PC-9 (cell line): ENCODE measurements around the gene FAM89B. TPM values are rescaled to one million over a fixed set of nuclear protein-coding genes. Genes with fewer than 3 reads are reported as not detected.
A peak's percentile ranks its signal among the peaks of the same experiment; 100 is the strongest.

Source experiments
- BruUV-seq: library from RNA; stranded (reverse); fragments of 400-500 nt; replicated peaks from 2 replicates; lab custom pipeline; 2021; lab: Mats Ljungman, UMichigan
- CTCF ChIA-PET: fragments of 300-600 bp; sonication (Branson Sonifier 250); formaldehyde crosslinking; loops from one replicate; lab custom pipeline; 2022; ENCODE audit warnings: antibody characterized with exemption; lab: Charles Lee
- POLR2A ChIA-PET: fragments of 300-600 bp; sonication (Branson Sonifier 250); formaldehyde crosslinking; loops from one replicate; lab custom pipeline; 2022; ENCODE audit warnings: antibody characterized with exemption; ENCODE audit not compliant: unreplicated experiment; lab: Charles Lee
- DNase-seq, 2 experiments: peaks; one replicate each; pipeline versions ENCODE4 v3.0.0 to v3.0.0-alpha.2; 2015 to 2022; ENCODE audit warnings: mixed read lengths in 1 of 2
- H2AFZ ChIP-seq: fragments of 200-600 bp; sonication (generic); 2 replicates; pipeline ENCODE4 v1.8.1; 2017; ENCODE audit warnings: antibody characterized with exemption
- H3F3A ChIP-seq: fragments of 200-600 bp; sonication (generic); 2 replicates; pipeline ENCODE4 v1.8.1; 2017; ENCODE audit warnings: antibody characterized with exemption, mild to moderate bottlenecking, low read depth; ENCODE audit not compliant: insufficient read depth
- H3K27ac ChIP-seq: fragments of 200-600 bp; sonication (generic); 2 replicates; pipeline ENCODE4 v1.6.1; 2016; ENCODE audit warnings: mixed run types
- H3K27me3 ChIP-seq: fragments of 200-600 bp; sonication (generic); 2 replicates; pipeline ENCODE4 v1.6.1; 2016; ENCODE audit warnings: low read depth, mixed run types; ENCODE audit not compliant: insufficient read depth
- H3K36me3 ChIP-seq: fragments of 200-600 bp; sonication (generic); 2 replicates; pipeline ENCODE4 v1.6.1; 2016; ENCODE audit warnings: low read depth, mixed run types
- H3K4me1 ChIP-seq: fragments of 200-600 bp; sonication (generic); replicated peaks from 2 replicates; pipeline ENCODE4 v1.6.1; 2016; ENCODE audit warnings: mixed run types; ENCODE audit not compliant: insufficient read depth
- H3K4me2 ChIP-seq: fragments of 200-600 bp; sonication (generic); 2 replicates; pipeline ENCODE4 v1.6.1; 2017; ENCODE audit warnings: mixed run types
- H3K4me3 ChIP-seq: fragments of 200-600 bp; sonication (generic); 2 replicates; pipeline ENCODE4 v1.6.1; 2016; ENCODE audit warnings: mixed run types
- H3K79me2 ChIP-seq: fragments of 200-600 bp; sonication (generic); 2 replicates; pipeline ENCODE4 v1.6.1; 2017; ENCODE audit warnings: low read depth, mixed run types
- H3K9me2 ChIP-seq: fragments of 200-600 bp; sonication (generic); 2 replicates; pipeline ENCODE4 v1.8.1; 2017; ENCODE audit warnings: mild to moderate bottlenecking; ENCODE audit not compliant: insufficient read depth
- H3K9me3 ChIP-seq: fragments of 200-600 bp; sonication (generic); 2 replicates; pipeline ENCODE4 v1.8.1; 2016; ENCODE audit warnings: low read depth; ENCODE audit not compliant: insufficient read depth
- H4K20me1 ChIP-seq: fragments of 200-600 bp; sonication (generic); 2 replicates; pipeline ENCODE4 v1.8.1; 2017; ENCODE audit not compliant: insufficient read depth
- CTCF ChIP-seq: fragments of 200-600 bp; sonication (generic); conservative IDR thresholded peaks from 2 replicates; pipeline ENCODE4 v1.6.1; 2017; ENCODE audit warnings: mixed run types, antibody characterized with exemption, mild to moderate bottlenecking, moderate library complexity
- EZH2 ChIP-seq: fragments of 200-600 bp; sonication (generic); IDR thresholded peaks from 2 replicates; pipeline ENCODE4 v1.8.0; 2017; ENCODE audit warnings: antibody characterized with exemption, low read depth
- intact Hi-C: fragments of 100-400 bp; cut with micrococcal nuclease; formaldehyde crosslinking; loops from one replicate; pipeline ENCODE4 v1.10.0; 2022; ENCODE audit not compliant: unreplicated experiment
- total RNA-seq: library from RNA; stranded (reverse); gene quantifications from 2 replicates; pipeline ENCODE4 v1.2.3, GENCODE V29; 2021

Gene FAM89B
- total RNA-seq, 1 experiment from 2014 or later = 53.3 TPM

DNA sequence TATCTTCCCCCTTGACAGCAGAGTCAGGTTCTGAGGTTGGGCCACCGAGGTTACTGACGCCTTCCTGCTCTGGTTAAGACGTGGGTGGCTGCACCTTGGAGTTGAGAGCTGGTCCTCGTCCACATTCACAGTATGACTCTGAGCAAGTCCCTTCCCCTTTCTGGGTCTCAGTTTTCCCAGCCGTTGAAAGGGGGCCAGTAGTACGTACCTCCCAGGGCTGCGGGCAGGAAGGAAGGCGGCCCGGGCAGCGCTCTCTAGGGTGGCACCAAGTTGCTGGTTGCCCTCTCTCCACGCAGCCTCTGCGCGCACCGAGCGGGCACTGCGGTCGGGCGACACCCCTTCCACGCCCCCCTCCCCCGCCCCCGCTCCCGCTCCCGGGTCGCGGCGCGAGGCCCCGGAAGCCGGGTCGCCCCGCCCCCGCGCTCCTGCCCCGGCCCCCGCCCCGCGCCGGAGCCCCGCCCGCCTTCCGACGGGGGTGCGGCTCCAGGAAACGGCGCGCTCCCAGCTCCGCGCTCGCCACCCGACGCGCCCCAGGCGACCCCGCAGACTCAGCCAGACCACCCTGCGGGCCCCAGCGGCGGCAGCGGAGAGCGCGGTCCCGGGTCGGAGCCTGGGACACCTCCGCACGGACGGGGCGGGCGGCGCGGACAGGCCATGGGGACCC is 3.4 kb downstream of the FAM89B start, which contains the start of gene EHBP1L1:
Gene EHBP1L1, plus strand, starts transcription at position 486 of the 664 bp plus-strand sequence. CDS start 250 bp downstream, outside the sequence.
- H3K9me3 ChIP-seq = no peaks in the 10 kb centered on the region
- H3K4me1 ChIP-seq = peaks cover 55% of the 10 kb centered on the region
- H3K4me3 ChIP-seq = peak within 1 kb of the TSS; percentile 81
- peaks cover 47% of the 10 kb centered on the region for H3K79me2 ChIP-seq
- H4K20me1 ChIP-seq = peaks cover 7% of the 10 kb centered on the region; the same call in 1 of the 2 replicates
- ChIA-PET CTCF (interaction anchor here (0.6 kb wide), 1 partner anchor 17 kb away, joined by 12 read pairs; no protein-coding TSS in a partner anchor), POLR2A (interaction anchor here (0.6 to 1.0 kb wide), 3 partner anchors 40 to 300 kb away, joined by 8 to 46 read pairs (median 15); partner anchors contain the start of gene PCNX3)
- no TSS peak for BruUV-seq
- intact Hi-C loops = no loop called here
- H3K4me2 ChIP-seq = peak within 1 kb of the TSS; percentile 98
- peak in 1 of 2 experiments; percentile 80 for DNase-seq
- peak within 1 kb of the TSS; percentile 62; the same call in 1 of the 2 replicates for H2AFZ ChIP-seq
- no peaks in the 10 kb centered on the region; the same call in 1 of the 2 replicates for H3K36me3 ChIP-seq
- peaks cover 55% of the 10 kb centered on the region for H3F3A ChIP-seq
- H3K27ac ChIP-seq = peak within 1 kb of the TSS; percentile 52
- H3K27me3 ChIP-seq = no peaks in the 10 kb centered on the region
- H3K9me2 ChIP-seq = no peaks in the 10 kb centered on the region
- TF ChIP-seq CTCF (no peak), EZH2 (no peak)

DNA sequence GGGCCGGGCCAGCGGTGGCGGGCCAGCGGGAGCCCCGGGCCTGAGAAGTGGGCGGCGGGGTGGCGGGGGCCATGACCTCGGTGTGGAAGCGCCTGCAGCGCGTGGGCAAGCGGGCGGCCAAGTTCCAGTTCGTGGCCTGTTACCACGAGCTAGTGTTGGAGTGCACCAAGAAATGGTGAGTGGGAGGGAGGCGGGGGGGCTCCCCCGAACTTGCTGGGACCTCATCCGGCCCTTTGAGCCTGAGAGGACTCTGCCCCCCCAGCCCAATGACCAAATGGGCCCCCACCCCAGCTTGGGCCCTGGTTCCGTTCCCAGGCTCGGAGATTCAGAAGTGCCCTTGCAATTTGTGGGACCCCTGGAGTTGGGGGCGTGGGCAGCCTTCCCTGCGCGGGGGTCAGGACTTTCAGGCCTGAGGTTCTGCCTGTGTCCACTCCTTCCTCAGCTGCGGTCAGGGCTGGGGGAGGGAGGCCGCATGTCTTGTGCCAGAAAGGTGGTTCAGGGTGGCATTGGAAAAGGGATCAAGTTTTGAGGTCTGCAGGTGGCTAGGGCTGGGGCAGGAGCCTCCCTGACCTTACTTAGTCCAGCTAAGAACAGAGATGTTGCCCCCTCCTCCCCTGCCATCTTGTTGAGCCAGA is 4.0 kb downstream of the FAM89B start:
- Histone ChIP-seq H3F3A (peaks cover 48% of the 10 kb centered on the region), H2AFZ (peak overlapping the region; percentile 62; the same call in 1 of the 2 replicates), H3K4me1 (peaks cover 51% of the 10 kb centered on the region), H3K36me3 (no peaks in the 10 kb centered on the region; the same call in 1 of the 2 replicates), H4K20me1 (peaks cover 7% of the 10 kb centered on the region; the same call in 1 of the 2 replicates), H3K9me2 (no peaks in the 10 kb centered on the region), H3K9me3 (no peaks in the 10 kb centered on the region), H3K27ac (peak overlapping the region; percentile 52), H3K27me3 (no peaks in the 10 kb centered on the region), H3K4me2 (peak overlapping the region; percentile 98), H3K4me3 (peak overlapping the region; percentile 81), H3K79me2 (peaks cover 40% of the 10 kb centered on the region)
- ChIA-PET CTCF (interaction anchor here (0.6 to 0.9 kb wide), 3 partner anchors 11 to 35 kb away, joined by 3 to 12 read pairs (median 3); no protein-coding TSS in a partner anchor), POLR2A (interaction anchor here (0.6 to 1.0 kb wide), 5 partner anchors 17 to 154 kb away, joined by 3 to 15 read pairs (median 5); partner anchors contain the start of genes NEAT1 and PCNX3)
- BruUV-seq = TSS peak; percentile 40
- intact Hi-C loops = no loop called here
- DNase-seq = no peak
- TF ChIP-seq EZH2 = no peak
- TF ChIP-seq CTCF = no peak
